IPS-18c (cell line): ENCODE results near the gene PDXK.
"Not testable (repeated sequence)": the region's sequence is repeated elsewhere in the genome, so short reads cannot be mapped to it uniquely, and the experiment has no call there.

Experiments
- H3K4me3 ChIP-seq: 2 replicates; pipeline ENCODE4 v1.7.0; 2013; ENCODE audit warnings: low read depth, mild to moderate bottlenecking, low read length, moderate library complexity; ENCODE audit not compliant: insufficient read depth
- H3K9me3 ChIP-seq: one replicate; pipeline ENCODE4 v1.6.1; 2013; ENCODE audit warnings: mild to moderate bottlenecking, low read length, moderate library complexity; ENCODE audit not compliant: control insufficient read depth, insufficient read depth

The PDXK gene

DNA sequence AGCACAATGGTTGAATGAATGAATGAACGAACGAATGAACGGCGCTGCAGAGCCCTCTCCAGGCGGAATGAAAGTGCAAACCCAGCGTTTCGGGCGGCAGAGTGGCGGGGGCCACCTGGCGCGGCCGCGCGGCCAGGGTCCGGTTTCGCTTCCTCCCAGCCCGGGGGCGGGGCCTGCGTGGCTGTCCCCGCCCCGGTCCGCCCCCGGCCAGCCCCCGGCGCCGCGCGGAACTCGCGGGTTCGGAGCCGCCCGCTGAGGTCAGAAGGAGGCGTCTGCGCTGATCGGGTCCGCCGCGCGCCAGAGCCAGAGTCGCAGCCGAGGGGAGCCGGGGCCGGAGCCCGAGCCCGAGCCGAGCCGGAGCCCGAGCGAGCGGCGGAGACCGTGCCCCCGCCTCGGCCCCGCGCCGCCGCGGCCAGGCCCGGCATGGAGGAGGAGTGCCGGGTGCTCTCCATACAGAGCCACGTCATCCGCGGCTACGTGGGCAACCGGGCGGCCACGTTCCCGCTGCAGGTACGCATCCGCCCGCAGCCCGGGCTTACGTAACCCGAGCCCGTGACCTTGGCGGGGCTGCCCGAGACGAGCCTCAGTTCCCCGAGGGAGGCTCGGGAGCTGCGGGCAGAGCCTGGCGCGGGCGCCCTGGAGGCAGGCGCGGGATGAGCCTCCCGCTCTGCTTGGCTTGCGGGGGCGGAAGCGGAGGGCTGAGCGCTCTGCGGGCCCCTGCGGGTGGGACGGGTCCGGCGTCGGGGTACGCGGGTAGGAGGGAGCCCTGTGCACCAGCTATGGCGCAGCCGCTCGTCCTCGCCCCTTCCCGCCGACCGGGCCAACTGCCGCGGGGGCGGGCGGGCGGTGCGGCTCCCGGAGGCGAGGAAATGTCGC is at the start of gene PDXK:
Gene PDXK (plus strand): TSS at position 258 of the 876 bp plus-strand sequence. CDS start 166 bp downstream, at position 424.
- no peaks in the 10 kb centered on the region for H3K9me3 ChIP-seq
- H3K4me3 ChIP-seq = peak within 1 kb of the TSS; percentile 91

DNA sequence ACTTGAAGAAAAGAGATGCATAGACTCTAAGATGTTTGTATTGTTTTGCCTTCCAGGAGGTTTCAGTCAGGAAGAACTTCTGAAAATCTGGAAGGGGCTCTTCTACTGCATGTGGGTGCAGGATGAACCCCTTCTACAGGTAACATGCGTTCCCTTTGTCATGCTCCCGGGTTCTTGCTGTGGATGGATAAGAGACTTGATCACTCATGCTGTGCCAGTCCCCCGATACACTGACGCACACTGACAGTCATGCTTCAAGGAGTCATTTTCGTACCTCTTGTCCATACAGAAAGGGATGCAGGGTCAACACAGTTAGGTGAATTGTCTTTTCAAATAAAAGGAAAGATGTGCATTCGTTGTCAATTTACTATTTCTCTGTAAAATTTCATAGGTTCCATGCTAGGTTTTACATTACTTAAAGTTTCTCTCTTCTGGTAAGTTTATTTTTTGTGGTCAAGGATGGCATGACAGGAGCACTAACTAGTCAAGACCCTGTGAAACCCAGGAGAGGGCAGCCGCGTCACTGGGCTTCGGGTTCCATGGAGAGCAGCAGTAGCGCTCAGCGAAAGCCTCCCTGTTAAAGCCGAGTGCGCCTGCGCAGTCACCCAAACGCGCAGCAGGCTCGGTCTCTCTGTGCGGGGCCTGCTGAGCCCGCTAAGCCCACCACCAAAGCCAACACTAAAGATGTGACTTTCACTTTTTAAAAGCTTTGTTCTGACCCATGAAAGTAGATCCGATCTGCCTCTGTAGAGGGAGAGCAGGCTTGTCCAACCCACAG is 48.9 kb upstream of the PDXK start:
- Histone ChIP-seq H3K9me3 (no peaks in the 10 kb centered on the region), H3K4me3 (no peak overlapping the region)

DNA sequence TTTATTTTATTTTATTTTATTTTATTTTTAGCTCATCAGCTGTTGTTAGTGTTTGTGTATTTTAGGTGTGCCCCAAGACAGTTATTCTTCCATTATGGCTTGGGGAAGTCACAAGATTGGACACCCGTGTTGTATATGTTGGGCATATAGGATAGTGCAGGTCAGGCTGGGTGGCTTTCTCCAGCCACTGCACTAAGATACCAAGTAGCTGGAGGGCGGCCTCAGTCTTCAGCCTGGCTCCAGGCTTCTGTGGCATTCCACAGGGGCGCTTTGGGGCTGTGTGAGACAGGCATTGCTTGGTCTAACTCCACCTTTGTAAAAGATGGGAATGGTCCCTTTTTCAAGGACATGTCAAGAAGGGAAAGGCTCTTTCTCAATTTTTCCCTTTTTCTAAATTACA is 43.1 kb upstream of the PDXK start:
- H3K9me3 ChIP-seq = no peaks in the 10 kb centered on the region

GRCh38 chr21:43676391-43676790 is 42.5 kb upstream of the PDXK start:
- H3K9me3 ChIP-seq = no peaks in the 10 kb centered on the region

More for the DNA sequence above, 43.1 kb upstream of the PDXK start:
- H3K4me3 ChIP-seq = no peak overlapping the region

DNA sequence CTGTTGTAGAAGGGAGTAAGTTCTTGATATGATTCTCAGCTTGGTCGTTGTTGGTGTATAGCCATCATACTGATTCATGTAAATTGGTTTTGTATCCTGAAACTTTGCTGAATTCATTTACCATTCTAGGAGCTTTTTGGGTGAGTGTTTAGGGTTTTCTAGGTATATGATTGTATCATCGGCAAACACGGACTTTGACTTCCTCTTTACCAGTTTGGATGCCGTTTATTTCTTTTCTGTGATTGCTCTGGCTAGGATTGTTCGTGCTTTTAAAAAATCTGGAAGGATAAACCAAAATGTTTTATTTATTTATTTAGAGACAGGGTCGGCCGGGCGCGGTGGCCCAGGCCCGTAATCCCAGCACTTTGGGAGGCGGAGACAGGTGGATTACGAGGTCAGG is 39.0 kb upstream of the PDXK start:
- H3K4me3 ChIP-seq = no peak overlapping the region
- H3K9me3 ChIP-seq = no peaks in the 10 kb centered on the region

More at GRCh38 chr21:43676391-43676790, 42.5 kb upstream of the PDXK start:
- no peak overlapping the region for H3K4me3 ChIP-seq

GRCh38 chr21:43680421-43680820 is 38.5 kb upstream of the PDXK start:
- H3K4me3 ChIP-seq, H3K9me3 ChIP-seq: not testable (repeated sequence)

DNA sequence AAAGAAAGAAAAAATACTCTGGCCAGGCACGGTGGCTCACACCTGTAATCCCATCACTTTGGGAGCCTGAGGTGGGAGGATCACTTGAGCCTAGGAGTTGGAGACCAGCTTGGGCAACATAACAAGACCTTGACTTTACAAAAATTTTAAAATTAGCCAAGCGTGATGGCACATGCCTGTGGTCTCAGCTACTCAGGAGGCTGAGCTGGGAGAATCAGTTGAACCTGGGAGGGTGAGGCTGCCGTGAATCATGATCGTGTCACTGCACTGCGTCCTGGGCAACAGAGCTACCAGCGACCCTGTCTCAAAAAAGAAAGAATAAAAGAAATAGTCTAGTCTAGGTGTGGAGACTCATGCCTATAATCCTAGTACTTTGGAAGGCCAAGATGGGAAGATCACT is 37.3 kb upstream of the PDXK start:
- H3K4me3 ChIP-seq = no peak overlapping the region
- H3K9me3 ChIP-seq = no peaks in the 10 kb centered on the region

DNA sequence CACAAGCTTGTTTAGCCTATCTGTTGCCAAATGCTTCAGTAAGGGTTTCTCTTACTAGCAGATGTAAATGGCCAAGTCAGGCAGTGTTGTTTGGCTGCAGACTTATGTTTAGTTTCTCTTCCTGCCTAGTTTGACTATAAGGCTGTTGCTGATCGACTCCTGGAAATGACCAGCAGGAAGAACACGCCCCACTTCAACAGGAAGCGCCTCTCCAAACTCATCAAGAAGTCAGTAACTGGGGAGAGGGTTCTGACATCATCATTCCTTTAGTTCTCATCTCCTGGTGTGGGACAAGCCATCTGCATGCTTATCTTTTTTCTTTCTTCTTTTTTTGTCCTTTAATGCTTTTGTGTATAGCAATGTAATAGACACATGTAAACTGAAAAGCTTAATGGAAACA is 34.5 kb upstream of the PDXK start:
- no peaks in the 10 kb centered on the region for H3K9me3 ChIP-seq
- H3K4me3 ChIP-seq = no peak overlapping the region

GRCh38 chr21:43686811-43687565 is 31.9 kb upstream of the PDXK start:
- H3K9me3 ChIP-seq = no peaks in the 10 kb centered on the region
- H3K4me3 ChIP-seq = no peak overlapping the region

GRCh38 chr21:43687566-43688399 is 31.1 kb upstream of the PDXK start:
- no peak overlapping the region for H3K4me3 ChIP-seq
- H3K9me3 ChIP-seq = no peaks in the 10 kb centered on the region

GRCh38 chr21:43688906-43689305 is 30.0 kb upstream of the PDXK start:
- H3K4me3 ChIP-seq = no peak overlapping the region
- H3K9me3 ChIP-seq = no peaks in the 10 kb centered on the region

DNA sequence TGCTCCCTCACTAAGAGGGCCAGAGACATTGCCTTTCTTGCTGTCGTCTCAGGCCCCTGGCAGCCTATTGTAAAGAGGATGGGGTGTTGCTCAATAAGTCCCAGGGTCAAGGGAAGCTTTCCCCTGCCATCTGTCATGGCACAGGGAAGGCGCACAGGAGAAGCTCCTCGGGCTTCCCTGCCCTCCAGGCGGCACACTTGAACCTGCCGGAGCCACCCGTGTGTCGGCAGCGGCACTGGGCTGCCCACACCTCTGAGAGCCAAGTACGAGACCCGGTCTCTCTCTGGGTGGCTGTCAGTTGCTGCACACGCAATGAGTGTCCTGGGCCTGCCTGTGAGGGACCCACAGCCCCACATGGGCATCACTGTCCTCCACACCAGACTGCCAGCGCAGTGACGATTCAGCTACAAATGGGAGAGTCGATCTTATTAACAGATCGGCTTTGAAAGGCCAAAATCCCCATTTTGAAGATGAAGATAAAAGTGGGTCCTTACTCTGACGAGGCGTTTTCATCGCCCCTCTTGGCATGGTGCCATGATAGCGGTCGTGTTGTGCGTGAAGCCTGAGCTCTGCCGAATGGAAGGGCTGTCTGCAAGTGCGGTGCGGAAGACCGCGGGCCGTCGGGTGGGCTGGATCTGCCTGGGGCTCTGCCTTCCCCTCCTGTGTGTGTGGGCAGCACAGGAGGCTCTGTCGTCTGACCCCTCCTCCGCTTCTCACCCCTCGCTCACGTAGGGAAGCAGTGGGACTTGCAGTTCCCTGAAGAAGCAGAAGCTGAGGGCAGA is 29.2 kb upstream of the PDXK start:
- Histone ChIP-seq H3K4me3 (no peak overlapping the region), H3K9me3 (no peaks in the 10 kb centered on the region)

DNA sequence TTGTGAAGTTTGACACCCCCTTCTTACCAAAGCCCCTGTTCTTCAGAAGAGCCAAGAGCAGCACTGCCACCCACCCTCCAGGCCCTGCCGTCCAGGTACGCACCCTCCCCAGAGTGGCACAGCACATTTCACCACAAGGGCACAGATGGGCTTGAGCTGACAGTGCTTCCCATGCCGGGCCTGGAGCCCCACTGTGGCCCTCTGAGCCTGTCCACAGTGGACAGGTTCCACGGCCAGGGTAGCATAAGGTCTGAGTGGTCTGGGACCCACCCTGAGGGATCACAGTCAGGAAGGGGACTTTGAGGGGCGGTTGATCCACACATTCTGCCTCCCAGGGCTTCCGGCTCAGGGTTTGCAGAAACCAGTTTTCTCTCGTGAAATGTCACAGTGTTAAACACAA is 28.6 kb upstream of the PDXK start:
- Histone ChIP-seq H3K9me3 (no peaks in the 10 kb centered on the region), H3K4me3 (no peak overlapping the region)

DNA sequence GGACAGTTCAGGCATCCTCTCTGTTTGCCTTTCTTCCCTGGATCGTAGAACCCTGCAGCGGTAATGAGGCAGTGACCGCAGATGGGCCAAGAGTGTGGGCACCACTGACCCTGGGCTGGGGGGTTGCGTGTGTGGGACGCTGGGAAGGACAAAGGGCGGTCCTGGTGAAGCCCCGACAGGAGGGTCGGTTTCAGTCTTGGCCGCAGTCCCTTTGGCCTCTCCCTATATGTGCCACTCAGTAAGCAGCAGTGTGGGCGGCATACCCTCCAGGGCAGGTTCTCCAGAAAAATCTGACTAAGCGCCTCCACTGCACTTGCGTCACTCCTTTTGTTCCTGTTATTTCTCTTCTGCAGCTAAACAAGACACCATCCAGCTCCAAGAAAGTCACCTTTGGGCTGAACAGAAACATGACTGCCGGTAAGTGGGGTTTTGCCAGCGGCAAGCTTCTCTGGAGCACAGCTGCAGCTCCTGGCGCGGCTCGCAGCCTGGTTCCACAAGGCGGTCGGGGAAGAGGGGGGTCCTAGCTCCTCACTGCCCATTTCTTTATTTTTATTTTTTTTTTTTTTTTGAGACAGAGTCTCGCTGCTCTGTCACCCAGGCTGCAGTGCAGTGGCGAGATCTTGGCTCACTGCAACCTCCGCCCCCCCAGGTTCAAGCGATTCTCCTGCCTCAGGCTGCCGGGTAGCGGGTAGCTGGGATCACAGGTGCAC is 27.7 kb upstream of the PDXK start:
- H3K4me3 ChIP-seq = no peak overlapping the region
- no peaks in the 10 kb centered on the region for H3K9me3 ChIP-seq

DNA sequence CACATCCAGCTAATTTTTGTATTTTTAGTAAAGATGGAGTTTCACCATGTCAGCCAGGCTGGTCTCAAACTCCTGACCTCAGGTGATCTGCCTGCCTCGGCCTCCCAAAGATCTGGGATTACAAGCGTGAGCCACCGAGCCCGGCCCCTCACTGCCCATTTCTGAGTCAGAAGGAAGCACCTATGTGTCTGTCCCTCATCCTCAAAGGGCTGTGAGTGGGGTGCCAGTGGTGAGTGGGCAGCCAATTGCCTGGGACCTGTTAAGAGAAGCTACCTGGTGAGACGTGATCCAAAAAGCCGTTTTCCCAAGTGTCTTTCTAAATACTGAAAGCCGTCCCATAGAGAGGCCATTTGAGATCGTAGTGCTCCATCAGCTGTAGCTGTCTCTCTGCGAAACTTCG is 27.1 kb upstream of the PDXK start:
- no peak overlapping the region for H3K4me3 ChIP-seq
- H3K9me3 ChIP-seq = no peaks in the 10 kb centered on the region

- H3K4me3 ChIP-seq = no peak overlapping the region
- H3K9me3 ChIP-seq = no peaks in the 10 kb centered on the region
Observed at GRCh38 chr21:43692949-43693348, 26.0 kb upstream of the PDXK start.
